Heart left ventricle (tissue), 13 donors: ENCODE data around the gene CASZ1.

Source experiments
- CTCF ChIP-seq, 12 donors: fragments of 200-600 bp; sonication (generic) in 4 of 12; IDR thresholded peaks; one replicate each; pipeline versions ENCODE4 v1.5.0 to v1.8.0; 2018 to 2022; ENCODE audit warnings: antibody characterized with exemption in 12 of 12, mild to moderate bottlenecking in 5 of 12
- POLR2A ChIP-seq, 2 donors: fragments of 450-650 bp; IDR thresholded peaks; one replicate each; pipeline ENCODE4 v1.6.1; 2017; ENCODE audit warnings: antibody characterized with exemption in 2 of 2, mild to moderate bottlenecking in 2 of 2, moderate library complexity in 2 of 2
- donor health status: ischemic (EF 13 %, LVEDD 7.1; RV severe dilation, severe dysfunction).
- donor health status: DM: no; HTN: yes; CAD: no.
- donor health status: DM: no; HTN: no; CAD: no.
- donor health status: ischemic (EF 25% LVEDD 6.9; RV normal size, moderate dysfunction).
- donor health status: ischemic (EF 25% LVEDD 5.7; RV mildly dilated, moderate dysfunction).
- donor health status: ischemic (EF 35%, LVEDD 5.7; RV mildly dilated, moderate dysfunction).
- donor health status: nonischemic (EF 11% LVEDD 7.7; RV severe dilation, severe dysfunction).
- donor health status: DM: yes; HTN: yes; CAD: no.
- donor health status: PGD.
- donor health status: ischemic (EF 29% LVEDD 5.4; RV normal size, mild dysfunction).
- donor health status: nonischemic (EF 23%, LVEDD 6.1; RV moderate dilation, normal function).

- TF ChIP-seq POLR2A (IDR thresholded peaks at IDR 0.05) (no peak), CTCF (IDR thresholded peaks at IDR 0.05) (no peak)
Measured at GRCh38 chr1:10615332-10615731, 181.1 kb downstream of the CASZ1 start.
